Esophagus squamous epithelium (tissue), 5 donors: ENCODE measurements around the gene CELF2. TPM values are rescaled to one million over a fixed set of nuclear protein-coding genes. Genes with fewer than 3 reads are reported as not detected.

ENCODE experiments used
- DNase-seq: peaks from one replicate; lab custom pipeline; 2025; lab: John Stamatoyannopoulos, UW
- H3K27ac ChIP-seq, 4 donors: fragments of 200-600 bp; sonication (generic); one replicate each; pipeline ENCODE4 v1.5.1; 2016 to 2019; ENCODE audit warnings: mild to moderate bottlenecking in 1 of 4
- H3K27me3 ChIP-seq, 4 donors: fragments of 200-600 bp; sonication (generic); 1 replicate in 3 of 4; 2 replicates in 1 of 4; pipeline versions ENCODE4 v1.5.1 to v1.6.0; 2017 to 2021; ENCODE audit warnings: antibody characterized with exemption in 1 of 4
- H3K36me3 ChIP-seq, 3 donors: fragments of 200-600 bp; sonication (generic); one replicate each; pipeline ENCODE4 v1.5.1; 2016 to 2019
- H3K4me1 ChIP-seq, 3 donors: fragments of 200-600 bp; sonication (generic); one replicate each; pipeline ENCODE4 v1.5.1; 2017 to 2019
- H3K4me3 ChIP-seq, 4 donors: fragments of 200-600 bp; sonication (generic); 1 replicate in 3 of 4; 2 replicates in 1 of 4; pipeline ENCODE4 v1.5.1; 2016 to 2019; ENCODE audit warnings: mild to moderate bottlenecking in 2 of 4, moderate library complexity in 1 of 4
- H3K9me3 ChIP-seq, 3 donors: fragments of 200-600 bp; sonication (generic); one replicate each; pipeline ENCODE4 v1.5.1; 2016 to 2019
- CTCF ChIP-seq, 6 experiments: fragments of 450-650 bp in 4 of 6; fragments of 200-600 bp in 2 of 6; sonication (generic) in 2 of 6; IDR thresholded peaks; one replicate each; pipeline ENCODE4 v1.5.1; 2016 to 2019; ENCODE audit warnings: antibody characterized with exemption in 6 of 6, mild to moderate bottlenecking in 4 of 6, moderate library complexity in 4 of 6
- POLR2A ChIP-seq, 4 donors: fragments of 450-650 bp; IDR thresholded peaks; one replicate each; pipeline ENCODE4 v1.6.1; 2017; ENCODE audit warnings: antibody characterized with exemption in 4 of 4, mild to moderate bottlenecking in 4 of 4, moderate library complexity in 3 of 4
- WGBS, 2 donors: methylation state at CpG; one replicate each; pipeline ENCODE4 v1.1.5; 2018; 5-methylcytosine and 5-hydroxymethylcytosine counted together
- intact Hi-C: fragments of 100-400 bp; cut with DNase I; formaldehyde crosslinking; loops from one replicate; pipeline ENCODE4 v1.15.0; 2022
- total RNA-seq, 4 donors: library from RNA; depleted of rRNA; stranded (reverse); fragments of >200 nt; gene quantifications; one replicate each; pipeline ENCODE4 v1.1.0, GENCODE V29; 2016
- donor health status: DM: yes; HTN: yes; CAD: no.

CELF2 gene
- total RNA-seq, 4 donors from 2014 or later = 4.2 to 62.4 (median 13.5) TPM

- Histone ChIP-seq H3K4me3 (no peak overlapping the region), H3K27me3 (no peaks in the 10 kb centered on the region), H3K4me1 (no peaks in the 10 kb centered on the region), H3K27ac (no peak overlapping the region), H3K9me3 (no peaks in the 10 kb centered on the region), H3K36me3 (no peaks in the 10 kb centered on the region)
- intact Hi-C loops = no loop called here
- no peak for DNase-seq
- WGBS, 2 donors = 79 to 84% methylated on average over 4 of the region's 4 CpGs
- TF ChIP-seq CTCF (IDR thresholded peaks at IDR 0.05) (no peak), POLR2A (IDR thresholded peaks at IDR 0.05) (no peak)
Observed at GRCh38 chr10:11073410-11073809, 55.7 kb downstream of the CELF2 start.

GRCh38 chr10:11074536-11075267 lies 57.0 kb downstream of the CELF2 start:
- Histone ChIP-seq H3K9me3 (no peaks in the 10 kb centered on the region), H3K4me3 (no peak overlapping the region), H3K27ac (no peak overlapping the region), H3K27me3 (no peaks in the 10 kb centered on the region), H3K36me3 (no peaks in the 10 kb centered on the region), H3K4me1 (no peaks in the 10 kb centered on the region)
- intact Hi-C loops = no loop called here
- TF ChIP-seq CTCF (IDR thresholded peaks at IDR 0.05) = no peak
- TF ChIP-seq POLR2A (IDR thresholded peaks at IDR 0.05) = no peak
- no peak for DNase-seq
- WGBS, 2 donors = 84 to 86% methylated on average over 4 of the region's 4 CpGs

DNA sequence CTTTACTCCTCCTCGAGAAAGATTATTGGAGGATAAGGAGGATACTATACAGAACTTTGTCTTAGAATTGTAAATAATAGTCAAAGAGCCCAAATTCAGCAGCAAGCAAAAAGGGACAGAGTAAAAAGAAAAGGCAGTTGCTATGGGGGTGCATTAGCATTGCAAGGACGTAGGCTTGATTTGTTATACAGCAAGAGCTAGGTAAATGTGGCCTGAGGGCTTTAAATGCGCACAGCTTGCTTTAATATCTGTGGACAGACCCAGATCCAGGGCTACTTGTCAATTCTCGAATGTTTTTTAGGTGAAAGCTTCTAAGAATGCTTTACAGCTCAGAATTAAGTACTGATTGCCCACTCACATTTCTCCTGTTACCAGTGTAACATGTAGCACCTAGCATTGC lies 58.5 kb downstream of the CELF2 start:
- no peak overlapping the region for H3K4me3 ChIP-seq
- 64 to 81% methylated on average over 4 of the region's 4 CpGs for WGBS, 2 donors
- H3K27ac ChIP-seq = no peak overlapping the region
- intact Hi-C loops = no loop called here
- no peaks in the 10 kb centered on the region for H3K9me3 ChIP-seq
- no peak for DNase-seq
- TF ChIP-seq CTCF (IDR thresholded peaks at IDR 0.05) = no peak
- TF ChIP-seq POLR2A (IDR thresholded peaks at IDR 0.05) = no peak
- H3K36me3 ChIP-seq = no peaks in the 10 kb centered on the region
- no peaks in the 10 kb centered on the region for H3K27me3 ChIP-seq
- H3K4me1 ChIP-seq = no peaks in the 10 kb centered on the region

DNA sequence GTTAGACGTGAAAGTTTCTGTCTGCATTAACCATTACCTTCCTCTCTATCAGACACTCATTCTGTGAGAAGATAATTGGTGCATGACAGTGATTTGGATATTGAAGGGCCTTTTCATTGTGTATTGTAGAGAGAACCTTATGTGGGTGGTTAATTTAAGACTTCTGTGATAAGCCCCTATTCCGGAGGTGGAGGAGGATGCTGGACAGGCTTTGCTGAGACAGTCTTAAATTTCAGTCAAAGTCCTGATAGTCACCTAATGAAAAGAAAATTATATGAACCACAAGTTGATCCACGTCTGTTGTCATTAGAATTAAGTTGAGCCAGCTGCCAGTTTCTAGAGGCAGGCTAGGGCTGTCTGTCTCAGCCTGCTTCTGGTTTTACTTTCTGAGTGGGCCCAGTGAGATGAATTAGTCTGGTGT lies 62.9 kb downstream of the CELF2 start:
- Histone ChIP-seq H3K27ac (no peak overlapping the region), H3K36me3 (no peaks in the 10 kb centered on the region), H3K4me3 (no peak overlapping the region), H3K4me1 (peaks cover 0 to 5% (median 0%) of the 10 kb centered on the region in 3 donors), H3K9me3 (no peaks in the 10 kb centered on the region), H3K27me3 (no peaks in the 10 kb centered on the region)
- no peak for DNase-seq
- 70 to 73% methylated on average over 3 of the region's 3 CpGs for WGBS, 2 donors
- intact Hi-C loops = no loop called here
- TF ChIP-seq CTCF (IDR thresholded peaks at IDR 0.05) = no peak
- TF ChIP-seq POLR2A (IDR thresholded peaks at IDR 0.05) = no peak

GRCh38 chr10:11081408-11081807 lies 63.7 kb downstream of the CELF2 start:
- no peaks in the 10 kb centered on the region for H3K27me3 ChIP-seq
- TF ChIP-seq CTCF (IDR thresholded peaks at IDR 0.05) (no peak), POLR2A (IDR thresholded peaks at IDR 0.05) (no peak)
- 42 to 47% methylated on average over 3 of the region's 3 CpGs for WGBS, 2 donors
- intact Hi-C loops = no loop called here
- no peaks in the 10 kb centered on the region for H3K36me3 ChIP-seq
- no peak overlapping the region for H3K4me3 ChIP-seq
- DNase-seq = no peak
- H3K4me1 ChIP-seq = peaks cover 0 to 5% (median 0%) of the 10 kb centered on the region in 3 donors
- no peaks in the 10 kb centered on the region for H3K9me3 ChIP-seq
- H3K27ac ChIP-seq = no peak overlapping the region
